HepG2 (cell line): ENCODE results near the gene ARHGEF3. TPM values are rescaled to one million over a fixed set of nuclear protein-coding genes. Genes with fewer than 3 reads are reported as not detected.
A peak's percentile ranks its signal among the peaks of the same experiment; 100 is the strongest.

Source experiments
- ATAC-seq: fragments of 200-7000 bp; cut with Tn5 transposase; 3 replicates; pipeline ENCODE4 v1.9.1; 2020; ENCODE audit warnings: mild to moderate bottlenecking, moderate library complexity
- BruUV-seq: library from RNA; stranded (reverse); fragments of 400-500 nt; replicated peaks from 2 replicates; lab custom pipeline; 2021; lab: Mats Ljungman, UMichigan
- CTCF ChIA-PET: fragments of 300-600 bp; formaldehyde crosslinking; extraction: SDS; loops from one replicate; lab custom pipeline; 2021; ENCODE audit warnings: low total read pairs, inconsistent platforms, low intra/inter-chr PET ratio; lab: Yijun Ruan, JAX
- POLR2A ChIA-PET: fragments of 350-600 bp; sonication (Branson Sonifier 250); formaldehyde crosslinking; loops from one replicate; lab custom pipeline; 2020; ENCODE audit warnings: antibody characterized with exemption, inconsistent platforms; lab: Yijun Ruan, JAX
- DNase-seq: peaks from one replicate; pipeline ENCODE4 v3.0.0-alpha.2; 2015; ENCODE audit warnings: low spot score
- FAIRE-seq: peaks from 3 replicates; lab custom pipeline; 2011; peaks lifted over from hg19 to GRCh38; lab: Jason Lieb, UNC
- H2AFZ ChIP-seq: one replicate; pipeline ENCODE4 v1.6.1; 2011; ENCODE audit warnings: low read length, inconsistent platforms
- H3K27ac ChIP-seq: fragments of 300-600 bp; 3 replicates; pipeline ENCODE4 v1.8.0; 2011; ENCODE audit warnings: mixed run types, mild to moderate bottlenecking, mixed read lengths, low read length, inconsistent platforms; ENCODE audit not compliant: insufficient read depth; ENCODE audit errors: extremely low read length
- H3K27me3 ChIP-seq, 2 experiments: fragments of 200-600 bp in 1 of 2; 2 replicates in 1 of 2; 3 replicates in 1 of 2; pipeline versions ENCODE4 v1.6.0 to v1.8.0; 2011; ENCODE audit warnings: low read length in 2 of 2, mild to moderate bottlenecking in 2 of 2, moderate library complexity in 2 of 2, inconsistent platforms in 1 of 2; ENCODE audit not compliant: insufficient read depth in 2 of 2, control insufficient read depth in 1 of 2
- H3K36me3 ChIP-seq, 2 experiments: fragments of 200-600 bp in 1 of 2; replicated peaks in 1 of 2; 2 replicates in 1 of 2; 3 replicates in 1 of 2; pipeline versions ENCODE4 v1.5.1 to v1.8.0; 2011; ENCODE audit warnings: low read length in 2 of 2, inconsistent platforms in 1 of 2; ENCODE audit not compliant: insufficient read depth in 2 of 2, control insufficient read depth in 1 of 2
- H3K4me1 ChIP-seq: 2 replicates; pipeline ENCODE4 v1.5.1; 2012; ENCODE audit warnings: low read length, inconsistent platforms; ENCODE audit not compliant: insufficient read depth
- H3K4me2 ChIP-seq: 2 replicates; pipeline ENCODE4 v1.6.0; 2011; ENCODE audit warnings: low read depth, low read length, inconsistent platforms
- H3K4me3 ChIP-seq, 3 experiments: fragments of 200-600 bp in 1 of 3; sonication (generic), shearing (Covaris generic) in 1 of 3; replicated peaks in 1 of 3; 2 replicates each; pipeline ENCODE4 v1.5.1; 2011 to 2016; ENCODE audit warnings: low read length in 3 of 3, inconsistent platforms in 2 of 3, low read depth in 2 of 3, mild to moderate bottlenecking in 2 of 3, control low read depth in 1 of 3, mixed read lengths in 1 of 3; ENCODE audit not compliant: insufficient read depth in 1 of 3
- H3K79me2 ChIP-seq: one replicate; pipeline ENCODE4 v1.6.1; 2011; ENCODE audit warnings: low read length, inconsistent platforms; ENCODE audit not compliant: insufficient read depth
- H3K9ac ChIP-seq: 2 replicates; pipeline ENCODE4 v1.6.0; 2011; ENCODE audit warnings: mild to moderate bottlenecking, low read depth, low read length, inconsistent platforms; ENCODE audit not compliant: insufficient read depth
- H3K9me3 ChIP-seq: 2 replicates; pipeline ENCODE4 v1.5.1; 2012; ENCODE audit warnings: mild to moderate bottlenecking, low read length
- H4K20me1 ChIP-seq: 2 replicates; pipeline ENCODE4 v1.6.0; 2011; ENCODE audit warnings: inconsistent platforms, mild to moderate bottlenecking, low read length, moderate library complexity; ENCODE audit not compliant: insufficient read depth
- FOXC1 ChIP-seq: sonication (generic); formaldehyde crosslinking; IDR thresholded peaks from 2 replicates; pipeline ENCODE4 v1.8.0; 2022; ENCODE audit warnings: mild to moderate bottlenecking, missing genetic modification reagents, borderline replicate concordance
- GATAD2A ChIP-seq: IDR thresholded peaks from 2 replicates; pipeline ENCODE4 v1.6.1; 2016
- ZNF761 ChIP-seq: sonication (generic); formaldehyde crosslinking; conservative IDR thresholded peaks from 2 replicates; pipeline ENCODE4 v1.4.0; 2020; ENCODE audit warnings: mild to moderate bottlenecking, missing genetic modification reagents
- WGBS: methylation state at CpG from one replicate; pipeline ENCODE4 v1.1.6; 2017; ENCODE audit warnings: low lambda C conversion rate; 5-methylcytosine and 5-hydroxymethylcytosine counted together
- in situ Hi-C: cut with HindIII; loops from 2 replicates; pipeline ENCODE4 v1.10.0; 2017; ENCODE audit warnings: low pct_unique_long_range_greater_than_20kb; ENCODE audit not compliant: extremely low pct_ligation_motif_present
- intact Hi-C: fragments of 100-400 bp; cut with micrococcal nuclease; formaldehyde crosslinking; loops from one replicate; pipeline ENCODE4 v1.10.0; 2022; ENCODE audit not compliant: unreplicated experiment
- polyA plus RNA-seq, 8 experiments: library from polyadenylated mRNA; depleted of rRNA in 3 of 8; stranded (reverse) in 7 of 8; unstranded in 1 of 8; fragments of >200 nt; fragmentation: Illumina TruSeq in 4 of 8; extraction: Trizol in 4 of 8; gene quantifications; 2 replicates each; pipeline versions ENCODE4 v1.2.1 to v1.2.3, GENCODE V29; 2011 to 2016; ENCODE audit warnings: low read depth in 4 of 8, missing spikeins in 1 of 8, mixed read lengths in 1 of 8; ENCODE audit not compliant: insufficient read depth in 1 of 8
- total RNA-seq, 5 experiments: library from RNA; depleted of rRNA; stranded (reverse); fragments of >200 nt; fragmentation: Illumina TruSeq; extraction: Trizol; gene quantifications; 2 replicates each; pipeline ENCODE4 v1.2.3, GENCODE V29; 2016; ENCODE audit warnings: low read depth in 1 of 5
- TF ChIP-seq, protein P1 (sequence below): sonication (generic); formaldehyde crosslinking; IDR thresholded peaks from 2 replicates; pipeline ENCODE4 v1.8.1; 2023; ENCODE audit warnings: mild to moderate bottlenecking, missing genetic modification reagents
- TF ChIP-seq, protein P2 (sequence below): IDR thresholded peaks from 2 replicates; pipeline ENCODE4 v1.6.1; 2012; ENCODE audit warnings: low read length, improper control_type of control experiment
- TF ChIP-seq, protein P3 (sequence below): IDR thresholded peaks from 2 replicates; pipeline ENCODE4 v1.4.0; 2020; ENCODE audit warnings: mild to moderate bottlenecking, missing genetic modification reagents

The ARHGEF3 gene
- total and polyA plus RNA-seq, 2 of the 13 experiments (the other 11 are each of a cell fraction or from before 2014, with no cell fraction given), result 14.8 to 23.1 TPM

DNA sequence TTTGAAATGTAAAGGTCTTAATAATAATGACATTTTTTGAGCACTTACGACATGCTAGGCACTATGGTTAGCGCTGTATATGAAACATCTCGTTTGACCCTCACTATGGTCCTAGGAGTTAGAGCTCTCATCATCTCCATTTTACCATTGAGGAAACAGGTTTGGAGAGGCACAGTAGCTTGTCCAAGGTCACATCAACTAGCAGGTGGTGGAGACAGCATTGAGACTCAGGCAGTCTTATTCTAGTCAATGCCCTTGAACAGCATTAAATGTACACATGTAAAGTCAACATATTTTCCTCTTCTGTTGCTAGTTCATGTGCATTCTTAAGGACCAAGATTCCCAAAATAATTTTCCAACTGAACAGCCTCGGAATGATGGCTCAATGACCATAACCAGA, 4.8 kb downstream of the ARHGEF3 start:
- 100% methylated on average over 4 of the region's 4 CpGs for WGBS
- TF ChIP-seq GATAD2A (CRISPR knock-in tag), result 0 out of 2 replicates have a peak, but pooled peaks have one; percentile 20
- TF ChIP-seq, protein P1, sequence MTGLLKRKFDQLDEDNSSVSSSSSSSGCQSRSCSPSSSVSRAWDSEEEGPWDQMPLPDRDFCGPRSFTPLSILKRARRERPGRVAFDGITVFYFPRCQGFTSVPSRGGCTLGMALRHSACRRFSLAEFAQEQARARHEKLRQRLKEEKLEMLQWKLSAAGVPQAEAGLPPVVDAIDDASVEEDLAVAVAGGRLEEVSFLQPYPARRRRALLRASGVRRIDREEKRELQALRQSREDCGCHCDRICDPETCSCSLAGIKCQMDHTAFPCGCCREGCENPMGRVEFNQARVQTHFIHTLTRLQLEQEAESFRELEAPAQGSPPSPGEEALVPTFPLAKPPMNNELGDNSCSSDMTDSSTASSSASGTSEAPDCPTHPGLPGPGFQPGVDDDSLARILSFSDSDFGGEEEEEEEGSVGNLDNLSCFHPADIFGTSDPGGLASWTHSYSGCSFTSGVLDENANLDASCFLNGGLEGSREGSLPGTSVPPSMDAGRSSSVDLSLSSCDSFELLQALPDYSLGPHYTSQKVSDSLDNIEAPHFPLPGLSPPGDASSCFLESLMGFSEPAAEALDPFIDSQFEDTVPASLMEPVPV (CRISPR knock-in tag), result no peak
- Histone ChIP-seq H3K79me2 (peaks cover 84% of the 10 kb centered on the region), H3K4me1 (peaks cover 63% of the 10 kb centered on the region), H4K20me1 (no peaks in the 10 kb centered on the region; the same call in 1 of the 2 replicates), H3K27me3 (no peaks in the 10 kb centered on the region; a peak in 1 of 5 replicates), H3K27ac (no peak overlapping the region), H2AFZ (no peak overlapping the region), H3K9me3 (no peaks in the 10 kb centered on the region), H3K4me2 (peak overlapping the region; percentile 37; the same call in 1 of the 2 replicates), H3K9ac (no peak overlapping the region), H3K36me3 (peaks cover 0 to 2% of the 10 kb centered on the region in 2 experiments; a peak in 2 of 5 replicates), H3K4me3 (no peak overlapping the region)
- POLR2A ChIA-PET, result interaction anchor here (0.9 to 5.0 kb wide), 6 partner anchors 12 to 192 kb away, joined by 3 to 27 read pairs (median 3); partner anchors contain the start of gene TASOR
- BruUV-seq, result no TSS peak
- intact Hi-C loops, result no loop called here
- in situ Hi-C loops, result loop anchor here (5.0 kb wide), 2 partner anchors 95 to 190 kb away; no protein-coding TSS in a partner anchor
- CTCF ChIA-PET, result no interaction called here
- no peak for DNase-seq
- no peak for FAIRE-seq
- no peak for ATAC-seq

DNA sequence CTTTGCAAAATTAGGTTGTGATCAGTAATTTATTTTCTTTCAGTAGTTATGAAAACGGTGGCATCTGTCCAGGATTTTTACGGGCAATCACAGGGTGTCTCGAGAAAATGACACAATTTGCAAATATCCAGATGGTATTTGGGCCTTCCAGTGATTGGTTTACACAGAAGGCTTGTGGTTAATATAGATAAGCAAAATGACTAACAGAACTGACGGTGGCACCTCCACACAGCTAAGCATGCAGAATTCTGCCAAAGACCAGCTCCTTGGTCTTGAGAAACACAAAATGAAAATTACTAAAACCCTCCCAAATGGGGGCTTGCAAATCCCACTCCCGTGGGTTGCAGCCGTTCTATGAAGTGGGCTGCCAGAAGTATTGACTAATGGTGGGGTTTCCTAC, 5.5 kb downstream of the ARHGEF3 start:
- no TSS peak for BruUV-seq
- Histone ChIP-seq H3K4me2 (no peak overlapping the region), H3K27ac (no peak overlapping the region), H3K9me3 (no peaks in the 10 kb centered on the region), H3K79me2 (peaks cover 85% of the 10 kb centered on the region), H3K9ac (no peak overlapping the region), H2AFZ (no peak overlapping the region), H3K36me3 (peaks cover 0 to 2% of the 10 kb centered on the region in 2 experiments; a peak in 3 of 5 replicates), H3K4me3 (no peak overlapping the region), H3K27me3 (no peaks in the 10 kb centered on the region; a peak in 1 of 5 replicates), H4K20me1 (no peaks in the 10 kb centered on the region; the same call in 1 of the 2 replicates), H3K4me1 (peaks cover 71% of the 10 kb centered on the region)
- in situ Hi-C loops, result loop anchor here (5.0 kb wide), 2 partner anchors 94 to 191 kb away; no protein-coding TSS in a partner anchor
- ChIA-PET POLR2A (interaction anchor here (1.5 kb wide), 1 partner anchor 14 kb away, joined by 3 read pairs; no protein-coding TSS in a partner anchor), CTCF (no interaction called here)
- DNase-seq (no peak), ATAC-seq (no peak), FAIRE-seq (no peak)
- intact Hi-C loops, result no loop called here
- 92% methylated on average over 6 of the region's 6 CpGs for WGBS
- TF ChIP-seq, protein P2, sequence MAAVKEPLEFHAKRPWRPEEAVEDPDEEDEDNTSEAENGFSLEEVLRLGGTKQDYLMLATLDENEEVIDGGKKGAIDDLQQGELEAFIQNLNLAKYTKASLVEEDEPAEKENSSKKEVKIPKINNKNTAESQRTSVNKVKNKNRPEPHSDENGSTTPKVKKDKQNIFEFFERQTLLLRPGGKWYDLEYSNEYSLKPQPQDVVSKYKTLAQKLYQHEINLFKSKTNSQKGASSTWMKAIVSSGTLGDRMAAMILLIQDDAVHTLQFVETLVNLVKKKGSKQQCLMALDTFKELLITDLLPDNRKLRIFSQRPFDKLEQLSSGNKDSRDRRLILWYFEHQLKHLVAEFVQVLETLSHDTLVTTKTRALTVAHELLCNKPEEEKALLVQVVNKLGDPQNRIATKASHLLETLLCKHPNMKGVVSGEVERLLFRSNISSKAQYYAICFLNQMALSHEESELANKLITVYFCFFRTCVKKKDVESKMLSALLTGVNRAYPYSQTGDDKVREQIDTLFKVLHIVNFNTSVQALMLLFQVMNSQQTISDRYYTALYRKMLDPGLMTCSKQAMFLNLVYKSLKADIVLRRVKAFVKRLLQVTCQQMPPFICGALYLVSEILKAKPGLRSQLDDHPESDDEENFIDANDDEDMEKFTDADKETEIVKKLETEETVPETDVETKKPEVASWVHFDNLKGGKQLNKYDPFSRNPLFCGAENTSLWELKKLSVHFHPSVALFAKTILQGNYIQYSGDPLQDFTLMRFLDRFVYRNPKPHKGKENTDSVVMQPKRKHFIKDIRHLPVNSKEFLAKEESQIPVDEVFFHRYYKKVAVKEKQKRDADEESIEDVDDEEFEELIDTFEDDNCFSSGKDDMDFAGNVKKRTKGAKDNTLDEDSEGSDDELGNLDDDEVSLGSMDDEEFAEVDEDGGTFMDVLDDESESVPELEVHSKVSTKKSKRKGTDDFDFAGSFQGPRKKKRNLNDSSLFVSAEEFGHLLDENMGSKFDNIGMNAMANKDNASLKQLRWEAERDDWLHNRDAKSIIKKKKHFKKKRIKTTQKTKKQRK, result no peak
- no peak for TF ChIP-seq ZNF761
- TF ChIP-seq, protein P3, sequence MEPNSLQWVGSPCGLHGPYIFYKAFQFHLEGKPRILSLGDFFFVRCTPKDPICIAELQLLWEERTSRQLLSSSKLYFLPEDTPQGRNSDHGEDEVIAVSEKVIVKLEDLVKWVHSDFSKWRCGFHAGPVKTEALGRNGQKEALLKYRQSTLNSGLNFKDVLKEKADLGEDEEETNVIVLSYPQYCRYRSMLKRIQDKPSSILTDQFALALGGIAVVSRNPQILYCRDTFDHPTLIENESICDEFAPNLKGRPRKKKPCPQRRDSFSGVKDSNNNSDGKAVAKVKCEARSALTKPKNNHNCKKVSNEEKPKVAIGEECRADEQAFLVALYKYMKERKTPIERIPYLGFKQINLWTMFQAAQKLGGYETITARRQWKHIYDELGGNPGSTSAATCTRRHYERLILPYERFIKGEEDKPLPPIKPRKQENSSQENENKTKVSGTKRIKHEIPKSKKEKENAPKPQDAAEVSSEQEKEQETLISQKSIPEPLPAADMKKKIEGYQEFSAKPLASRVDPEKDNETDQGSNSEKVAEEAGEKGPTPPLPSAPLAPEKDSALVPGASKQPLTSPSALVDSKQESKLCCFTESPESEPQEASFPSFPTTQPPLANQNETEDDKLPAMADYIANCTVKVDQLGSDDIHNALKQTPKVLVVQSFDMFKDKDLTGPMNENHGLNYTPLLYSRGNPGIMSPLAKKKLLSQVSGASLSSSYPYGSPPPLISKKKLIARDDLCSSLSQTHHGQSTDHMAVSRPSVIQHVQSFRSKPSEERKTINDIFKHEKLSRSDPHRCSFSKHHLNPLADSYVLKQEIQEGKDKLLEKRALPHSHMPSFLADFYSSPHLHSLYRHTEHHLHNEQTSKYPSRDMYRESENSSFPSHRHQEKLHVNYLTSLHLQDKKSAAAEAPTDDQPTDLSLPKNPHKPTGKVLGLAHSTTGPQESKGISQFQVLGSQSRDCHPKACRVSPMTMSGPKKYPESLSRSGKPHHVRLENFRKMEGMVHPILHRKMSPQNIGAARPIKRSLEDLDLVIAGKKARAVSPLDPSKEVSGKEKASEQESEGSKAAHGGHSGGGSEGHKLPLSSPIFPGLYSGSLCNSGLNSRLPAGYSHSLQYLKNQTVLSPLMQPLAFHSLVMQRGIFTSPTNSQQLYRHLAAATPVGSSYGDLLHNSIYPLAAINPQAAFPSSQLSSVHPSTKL, result no peak
- no peak for TF ChIP-seq FOXC1 (CRISPR knock-in tag)
